Measurements from ENCODE around the gene POPDC3. TPM values are rescaled to one million over a fixed set of nuclear protein-coding genes. Genes with fewer than 3 reads are reported as not detected.

POPDC3 gene
- total RNA-seq, 1 donor from 2014 or later = 9.7 TPM

- no peak for DNase-seq (ENCODE audit: low spot score)
Observed at GRCh38 chr6:105153676-105154075, 26.1 kb downstream of the POPDC3 start.

- DNase-seq (ENCODE audit: low spot score) = no peak
Observed at GRCh38 chr6:105152880-105153279, 26.9 kb downstream of the POPDC3 start.

GRCh38 chr6:105151644-105152043 lies 28.2 kb downstream of the POPDC3 start:
- DNase-seq (ENCODE audit: low spot score) = no peak

GRCh38 chr6:105138141-105138540 lies 41.7 kb downstream of the POPDC3 start:
- DNase-seq (ENCODE audit: low spot score) = no peak

- no peak for DNase-seq (ENCODE audit: low spot score)
Observed at GRCh38 chr6:105137388-105137787, 42.4 kb downstream of the POPDC3 start.

- DNase-seq (ENCODE audit: low spot score) = no peak
Observed at GRCh38 chr6:105136431-105137350, 43.1 kb downstream of the POPDC3 start.

- no peak for DNase-seq (ENCODE audit: low spot score)
Observed at GRCh38 chr6:105135907-105136430, 43.8 kb downstream of the POPDC3 start.

GRCh38 chr6:105135056-105135455 lies 44.8 kb downstream of the POPDC3 start:
- DNase-seq (ENCODE audit: low spot score) = no peak

GRCh38 chr6:105122717-105123116 lies 57.1 kb downstream of the POPDC3 start:
- no peak for DNase-seq (ENCODE audit: low spot score)

- DNase-seq (ENCODE audit: low spot score) = no peak
Observed at GRCh38 chr6:105121981-105122380, 57.8 kb downstream of the POPDC3 start.

GRCh38 chr6:105120570-105120969 lies 59.2 kb downstream of the POPDC3 start:
- DNase-seq (ENCODE audit: low spot score) = no peak

- DNase-seq (ENCODE audit: low spot score) = no peak
Observed at GRCh38 chr6:105116150-105116549, 63.7 kb downstream of the POPDC3 start.

- DNase-seq (ENCODE audit: low spot score) = no peak
Observed at GRCh38 chr6:105113422-105113821, 66.4 kb downstream of the POPDC3 start.

GRCh38 chr6:105112577-105112976 lies 67.2 kb downstream of the POPDC3 start:
- no peak for DNase-seq (ENCODE audit: low spot score)

- DNase-seq (ENCODE audit: low spot score) = no peak
Observed at GRCh38 chr6:105111871-105112270, 67.9 kb downstream of the POPDC3 start.

- DNase-seq (ENCODE audit: low spot score) = no peak
Observed at GRCh38 chr6:105111105-105111504, 68.7 kb downstream of the POPDC3 start.

GRCh38 chr6:105109955-105110895 lies 69.6 kb downstream of the POPDC3 start:
- DNase-seq (ENCODE audit: low spot score) = no peak

- no peak for DNase-seq (ENCODE audit: low spot score)
Observed at GRCh38 chr6:105108631-105109262, 71.1 kb downstream of the POPDC3 start.

Measured in mesenteric fat pad (tissue), 1 donor.